Measurements from ENCODE around the gene GRM8. TPM values are rescaled to one million over a fixed set of nuclear protein-coding genes. Genes with fewer than 3 reads are reported as not detected.

GRM8 gene
- polyA plus RNA-seq, 1 donor from 2014 or later, result 1.5 TPM

GRCh38 chr7:126804604-126805003 lies 448.1 kb downstream of the GRM8 start:
- Histone ChIP-seq H3K9ac (ENCODE audit: low read length) (no peak overlapping the region), H3F3A (ENCODE audit: insufficient read depth, low read length, poor library complexity, severe bottlenecking) (no peaks in the 10 kb centered on the region), H4K20me1 (ENCODE audit: insufficient read depth) (no peaks in the 10 kb centered on the region), H3K79me2 (replicated peaks; ENCODE audit: insufficient read depth, low read length) (no peaks in the 10 kb centered on the region), H3K36me3 (ENCODE audit: insufficient read depth, low read length) (no peaks in the 10 kb centered on the region), H3K9me2 (ENCODE audit: insufficient read depth, low read length) (no peaks in the 10 kb centered on the region), H3K4me3 (ENCODE audit: low read length) (no peak overlapping the region), H3K27me3 (ENCODE audit: insufficient read depth, low read depth, low read length) (no peaks in the 10 kb centered on the region), H3K27ac (ENCODE audit: low read length) (no peak overlapping the region), H2AFZ (ENCODE audit: low read depth, low read length) (no peak overlapping the region), H3K4me2 (ENCODE audit: low read length) (no peak overlapping the region), H3K9me3 (ENCODE audit: low read length) (no peaks in the 10 kb centered on the region)
- TF ChIP-seq MXI1 (conservative IDR thresholded peaks at IDR 0.05; ENCODE audit: poor library complexity, severe bottlenecking) (no peak), SMC3 (conservative IDR thresholded peaks at IDR 0.05; ENCODE audit: poor library complexity) (no peak), TAF1 (IDR thresholded peaks at IDR 0.05; ENCODE audit: low read depth) (no peak), EP300 (conservative IDR thresholded peaks at IDR 0.05; ENCODE audit: poor library complexity, severe bottlenecking) (no peak), RAD21 (conservative IDR thresholded peaks at IDR 0.05) (no peak), CTCF (IDR thresholded peaks at IDR 0.05; ENCODE audit: poor library complexity, severe bottlenecking) (no peak), EZH2 (IDR thresholded peaks at IDR 0.05; ENCODE audit: borderline replicate concordance, insufficient read depth, low read length, poor library complexity, severe bottlenecking) (no peak), REST (IDR thresholded peaks at IDR 0.05; ENCODE audit: borderline replicate concordance) (no peak), POLR2AphosphoS5 (IDR thresholded peaks at IDR 0.05) (no peak)

GRCh38 chr7:126803990-126804389 lies 448.8 kb downstream of the GRM8 start:
- TF ChIP-seq CTCF (IDR thresholded peaks at IDR 0.05; ENCODE audit: poor library complexity, severe bottlenecking) (no peak), RAD21 (conservative IDR thresholded peaks at IDR 0.05) (no peak), EZH2 (IDR thresholded peaks at IDR 0.05; ENCODE audit: borderline replicate concordance, insufficient read depth, low read length, poor library complexity, severe bottlenecking) (no peak), EP300 (conservative IDR thresholded peaks at IDR 0.05; ENCODE audit: poor library complexity, severe bottlenecking) (no peak), POLR2AphosphoS5 (IDR thresholded peaks at IDR 0.05) (no peak), TAF1 (IDR thresholded peaks at IDR 0.05; ENCODE audit: low read depth) (no peak), MXI1 (conservative IDR thresholded peaks at IDR 0.05; ENCODE audit: poor library complexity, severe bottlenecking) (no peak), REST (IDR thresholded peaks at IDR 0.05; ENCODE audit: borderline replicate concordance) (no peak), SMC3 (conservative IDR thresholded peaks at IDR 0.05; ENCODE audit: poor library complexity) (no peak)
- Histone ChIP-seq H3K9ac (ENCODE audit: low read length) (no peak overlapping the region), H3K27ac (ENCODE audit: low read length) (no peak overlapping the region), H4K20me1 (ENCODE audit: insufficient read depth) (no peaks in the 10 kb centered on the region), H3F3A (ENCODE audit: insufficient read depth, low read length, poor library complexity, severe bottlenecking) (no peaks in the 10 kb centered on the region), H3K27me3 (ENCODE audit: insufficient read depth, low read depth, low read length) (no peaks in the 10 kb centered on the region), H3K79me2 (replicated peaks; ENCODE audit: insufficient read depth, low read length) (no peaks in the 10 kb centered on the region), H2AFZ (ENCODE audit: low read depth, low read length) (no peak overlapping the region), H3K4me2 (ENCODE audit: low read length) (no peak overlapping the region), H3K9me2 (ENCODE audit: insufficient read depth, low read length) (no peaks in the 10 kb centered on the region), H3K36me3 (ENCODE audit: insufficient read depth, low read length) (no peaks in the 10 kb centered on the region), H3K9me3 (ENCODE audit: low read length) (no peaks in the 10 kb centered on the region), H3K4me3 (ENCODE audit: low read length) (no peak overlapping the region)

All from neural cell (in vitro differentiated cells).